WTC11 (cell line): ENCODE measurements around the gene SLC7A10. TPM values are rescaled to one million over a fixed set of nuclear protein-coding genes. Genes with fewer than 3 reads are reported as not detected.
"Not testable (repeated sequence)": the region's sequence is repeated elsewhere in the genome, so short reads cannot be mapped to it uniquely, and the experiment has no call there.

ENCODE experiments used
- ATAC-seq: fragments of 200-7000 bp; cut with Tn5 transposase; 2 replicates; pipeline ENCODE4 v1.10.0; 2021; ENCODE audit warnings: mild to moderate bottlenecking, moderate library complexity
- CTCF ChIA-PET: fragments of 300-600 bp; sonication (Branson Sonifier 250); formaldehyde crosslinking; loops from one replicate; lab custom pipeline; 2021; ENCODE audit warnings: antibody characterized with exemption; lab: Charles Lee
- POLR2A ChIA-PET: fragments of 350-600 bp; sonication (Branson Sonifier 250); formaldehyde crosslinking; loops from one replicate; lab custom pipeline; 2021; ENCODE audit warnings: antibody characterized with exemption; lab: Charles Lee
- DNase-seq: peaks from one replicate; pipeline ENCODE4 v3.0.0; 2021; ENCODE audit warnings: low spot score
- H3K27ac Mint-ChIP-seq: 2 replicates; pipeline ENCODE4 v1.8.0; 2021; ENCODE audit warnings: mixed read lengths
- H3K27me3 Mint-ChIP-seq: 2 replicates; pipeline ENCODE4 v1.8.0; 2021; ENCODE audit warnings: low read depth, mild to moderate bottlenecking, moderate library complexity, mixed read lengths
- H3K36me3 Mint-ChIP-seq: 2 replicates; pipeline ENCODE4 v1.8.0; 2021; ENCODE audit warnings: mixed read lengths
- H3K4me1 Mint-ChIP-seq: 2 replicates; pipeline ENCODE4 v1.8.0; 2022; ENCODE audit warnings: mixed read lengths
- H3K4me3 Mint-ChIP-seq: 2 replicates; pipeline ENCODE4 v1.8.0; 2021; ENCODE audit warnings: mild to moderate bottlenecking, moderate library complexity, mixed read lengths
- H3K9me3 Mint-ChIP-seq: 2 replicates; pipeline ENCODE4 v1.8.0; 2021; ENCODE audit warnings: mixed read lengths
- ETV6 ChIP-seq: sonication (generic); formaldehyde crosslinking; IDR thresholded peaks from 2 replicates; pipeline ENCODE4 v1.8.1; 2022; ENCODE audit warnings: mild to moderate bottlenecking, missing genetic modification reagents
- GRHL2 ChIP-seq: fragments of 250-450 bp; sonication (Bioruptor Pico); IDR thresholded peaks from 2 replicates; pipeline ENCODE4 v1.8.0; 2022; ENCODE audit warnings: mild to moderate bottlenecking, moderate library complexity; ENCODE audit not compliant: insufficient replicate concordance, severe bottlenecking
- HMGA2 ChIP-seq: fragments of 250-450 bp; sonication (Bioruptor Pico); IDR thresholded peaks from 2 replicates; pipeline ENCODE4 v1.4.0; 2021; ENCODE audit warnings: mild to moderate bottlenecking, moderate library complexity
- JUN ChIP-seq: sonication (generic); formaldehyde crosslinking; IDR thresholded peaks from 2 replicates; pipeline ENCODE4 v1.8.0; 2023; ENCODE audit warnings: mild to moderate bottlenecking, missing genetic modification reagents
- NFYB ChIP-seq: sonication (generic); formaldehyde crosslinking; conservative IDR thresholded peaks from 2 replicates; pipeline ENCODE4 v1.8.0; 2022; ENCODE audit warnings: low read depth, missing genetic modification reagents
- SMAD3 ChIP-seq: sonication (generic); formaldehyde crosslinking; IDR thresholded peaks from 2 replicates; pipeline ENCODE4 v1.8.0; 2022; ENCODE audit warnings: missing genetic modification reagents, mild to moderate bottlenecking, borderline replicate concordance
- ZBTB21 ChIP-seq: sonication (generic); formaldehyde crosslinking; IDR thresholded peaks from 2 replicates; pipeline ENCODE4 v1.8.1; 2023; ENCODE audit warnings: mild to moderate bottlenecking, missing genetic modification reagents, borderline replicate concordance
- ZNF121 ChIP-seq: sonication (generic); formaldehyde crosslinking; IDR thresholded peaks from 2 replicates; pipeline ENCODE4 v1.8.0; 2023; ENCODE audit warnings: missing genetic modification reagents
- ZNF138 ChIP-seq: sonication (generic); formaldehyde crosslinking; conservative IDR thresholded peaks from 2 replicates; pipeline ENCODE4 v1.8.1; 2022; ENCODE audit warnings: mild to moderate bottlenecking, moderate library complexity, missing genetic modification reagents
- ZNF396 ChIP-seq: fragments of 250-450 bp; sonication (Bioruptor Pico); IDR thresholded peaks from 2 replicates; pipeline ENCODE4 v1.8.0; 2021; ENCODE audit warnings: mild to moderate bottlenecking, moderate library complexity, borderline replicate concordance
- ZNF423 ChIP-seq: fragments of 250-450 bp; sonication (Bioruptor Pico); IDR thresholded peaks from 2 replicates; pipeline ENCODE4 v2.1.2; 2022; ENCODE audit warnings: mild to moderate bottlenecking, moderate library complexity
- total RNA-seq: library from RNA; stranded (reverse); gene quantifications from 3 replicates; pipeline ENCODE4 v1.2.3, GENCODE V29; 2021
- TF ChIP-seq, protein P1 (sequence below): sonication (generic); formaldehyde crosslinking; IDR thresholded peaks from 2 replicates; pipeline ENCODE4 v1.8.1; 2023; ENCODE audit warnings: mild to moderate bottlenecking, missing genetic modification reagents, moderate library complexity
- TF ChIP-seq, protein P2 (sequence below): sonication (generic); formaldehyde crosslinking; IDR thresholded peaks from 2 replicates; pipeline ENCODE4 v1.8.0; 2022; ENCODE audit warnings: mild to moderate bottlenecking, missing genetic modification reagents
- TF ChIP-seq, protein P3 (sequence below): fragments of 250-450 bp; sonication (Bioruptor Pico); IDR thresholded peaks from 2 replicates; pipeline ENCODE4 v1.9.0; 2021; ENCODE audit warnings: moderate library complexity, mild to moderate bottlenecking, inconsistent platforms, borderline replicate concordance
- TF ChIP-seq, protein P4 (sequence below): sonication (generic); formaldehyde crosslinking; IDR thresholded peaks from 2 replicates; pipeline ENCODE4 v1.8.1; 2022; ENCODE audit warnings: mild to moderate bottlenecking, moderate library complexity, missing genetic modification reagents
- TF ChIP-seq, protein P5 (sequence below): fragments of 250-450 bp; sonication (Bioruptor Pico); IDR thresholded peaks from 2 replicates; pipeline ENCODE4 v1.9.0; 2021; ENCODE audit warnings: mild to moderate bottlenecking
- TF ChIP-seq, protein P6 (sequence below): sonication (generic); formaldehyde crosslinking; IDR thresholded peaks from 2 replicates; pipeline ENCODE4 v1.8.0; 2023; ENCODE audit warnings: missing genetic modification reagents, mild to moderate bottlenecking, borderline replicate concordance
- TF ChIP-seq, protein P7 (sequence below): sonication (generic); formaldehyde crosslinking; IDR thresholded peaks from 2 replicates; pipeline ENCODE4 v1.8.0; 2022; ENCODE audit warnings: missing genetic modification reagents
- TF ChIP-seq, protein P8 (sequence below): fragments of 250-450 bp; sonication (Bioruptor Pico); IDR thresholded peaks from 2 replicates; pipeline ENCODE4 v2.1.2; 2022; ENCODE audit warnings: mild to moderate bottlenecking, moderate library complexity

Gene SLC7A10
- total RNA-seq, 1 experiment from 2014 or later, result 4.2 TPM

DNA sequence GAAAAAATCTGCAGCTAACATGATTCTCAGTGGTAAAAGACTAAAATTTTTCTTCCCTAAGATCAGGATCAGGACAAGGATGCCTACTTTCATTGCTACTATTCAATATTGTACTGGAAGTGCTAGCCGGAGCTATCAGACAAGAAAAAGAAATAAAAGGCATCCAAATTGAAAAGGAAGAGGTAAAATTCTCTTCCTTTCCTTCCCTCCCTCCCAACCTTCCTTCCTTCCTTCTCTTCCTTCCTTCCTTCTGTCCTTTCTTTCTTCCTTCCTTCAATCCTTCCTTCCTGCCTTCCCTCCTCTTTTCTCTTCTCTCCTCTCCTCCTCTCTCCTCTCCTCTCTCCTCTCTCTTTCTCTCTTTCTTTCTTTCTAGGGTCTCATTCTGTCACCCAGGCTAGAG is 58.2 kb downstream of the SLC7A10 start:
- no peak for DNase-seq
- peaks cover 1% of the 10 kb centered on the region; the same call in 1 of the 2 replicates for H3K4me1 Mint-ChIP-seq
- peaks cover 18% of the 10 kb centered on the region for H3K36me3 Mint-ChIP-seq
- no peak overlapping the region for H3K4me3 Mint-ChIP-seq
- CTCF ChIA-PET, result no interaction called here
- peaks cover 35% of the 10 kb centered on the region for H3K9me3 Mint-ChIP-seq
- POLR2A ChIA-PET, result no interaction called here
- no peak overlapping the region for H3K27ac Mint-ChIP-seq
- TF ChIP-seq, protein P1, sequence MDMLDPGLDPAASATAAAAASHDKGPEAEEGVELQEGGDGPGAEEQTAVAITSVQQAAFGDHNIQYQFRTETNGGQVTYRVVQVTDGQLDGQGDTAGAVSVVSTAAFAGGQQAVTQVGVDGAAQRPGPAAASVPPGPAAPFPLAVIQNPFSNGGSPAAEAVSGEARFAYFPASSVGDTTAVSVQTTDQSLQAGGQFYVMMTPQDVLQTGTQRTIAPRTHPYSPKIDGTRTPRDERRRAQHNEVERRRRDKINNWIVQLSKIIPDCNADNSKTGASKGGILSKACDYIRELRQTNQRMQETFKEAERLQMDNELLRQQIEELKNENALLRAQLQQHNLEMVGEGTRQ (CRISPR knock-in tag), result no peak
- TF ChIP-seq, protein P2, sequence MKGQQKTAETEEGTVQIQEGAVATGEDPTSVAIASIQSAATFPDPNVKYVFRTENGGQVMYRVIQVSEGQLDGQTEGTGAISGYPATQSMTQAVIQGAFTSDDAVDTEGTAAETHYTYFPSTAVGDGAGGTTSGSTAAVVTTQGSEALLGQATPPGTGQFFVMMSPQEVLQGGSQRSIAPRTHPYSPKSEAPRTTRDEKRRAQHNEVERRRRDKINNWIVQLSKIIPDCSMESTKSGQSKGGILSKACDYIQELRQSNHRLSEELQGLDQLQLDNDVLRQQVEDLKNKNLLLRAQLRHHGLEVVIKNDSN (CRISPR knock-in tag), result no peak
- no peak for TF ChIP-seq ETV6 (CRISPR knock-in tag)
- TF ChIP-seq SMAD3 (CRISPR knock-in tag), result no peak
- no peak for TF ChIP-seq GRHL2 (CRISPR knock-in tag)
- TF ChIP-seq ZBTB21 (CRISPR knock-in tag), result no peak
- TF ChIP-seq NFYB (CRISPR knock-in tag), result no peak
- TF ChIP-seq, protein P3, sequence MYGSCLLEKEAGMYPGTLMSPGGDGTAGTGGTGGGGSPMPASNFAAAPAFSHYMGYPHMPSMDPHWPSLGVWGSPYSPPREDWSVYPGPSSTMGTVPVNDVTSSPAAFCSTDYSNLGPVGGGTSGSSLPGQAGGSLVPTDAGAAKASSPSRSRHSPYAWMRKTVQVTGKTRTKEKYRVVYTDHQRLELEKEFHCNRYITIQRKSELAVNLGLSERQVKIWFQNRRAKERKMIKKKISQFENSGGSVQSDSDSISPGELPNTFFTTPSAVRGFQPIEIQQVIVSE (CRISPR knock-in tag), result no peak
- peaks cover 6% of the 10 kb centered on the region; the same call in 1 of the 2 replicates for H3K27me3 Mint-ChIP-seq
- no peak for ATAC-seq

DNA sequence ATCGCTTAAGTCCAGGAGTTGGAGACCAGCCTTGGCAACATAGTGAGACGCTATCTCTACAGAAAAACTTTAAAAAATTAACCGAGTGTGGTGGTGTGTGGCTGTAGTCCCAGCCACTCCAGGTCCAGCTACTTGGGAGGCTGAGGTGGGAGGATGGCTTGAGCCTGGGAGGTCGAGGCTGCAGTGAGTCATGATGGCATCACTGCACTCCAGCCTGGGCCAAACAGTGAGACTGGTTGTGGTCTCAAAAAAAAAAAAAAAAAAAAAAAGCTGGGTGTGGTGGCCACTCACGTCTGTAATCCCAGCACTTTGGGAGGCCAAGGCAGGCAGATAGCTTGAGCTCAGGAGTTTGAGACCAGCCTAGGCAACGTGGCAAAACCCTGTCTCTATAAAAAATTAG is 59.6 kb downstream of the SLC7A10 start:
- H3K27ac Mint-ChIP-seq, ATAC-seq, DNase-seq, H3K4me3 Mint-ChIP-seq, H3K27me3 Mint-ChIP-seq, H3K4me1 Mint-ChIP-seq, POLR2A ChIA-PET: not testable (repeated sequence)
- Mint-ChIP-seq H3K36me3 (peaks cover 18% of the 10 kb centered on the region), H3K9me3 (peaks cover 35% of the 10 kb centered on the region)
- CTCF ChIA-PET, result interaction anchor here (0.7 to 2.4 kb wide), 3 partner anchors 11 to 308 kb away, joined by 4 to 15 read pairs (median 10); no protein-coding TSS in a partner anchor

DNA sequence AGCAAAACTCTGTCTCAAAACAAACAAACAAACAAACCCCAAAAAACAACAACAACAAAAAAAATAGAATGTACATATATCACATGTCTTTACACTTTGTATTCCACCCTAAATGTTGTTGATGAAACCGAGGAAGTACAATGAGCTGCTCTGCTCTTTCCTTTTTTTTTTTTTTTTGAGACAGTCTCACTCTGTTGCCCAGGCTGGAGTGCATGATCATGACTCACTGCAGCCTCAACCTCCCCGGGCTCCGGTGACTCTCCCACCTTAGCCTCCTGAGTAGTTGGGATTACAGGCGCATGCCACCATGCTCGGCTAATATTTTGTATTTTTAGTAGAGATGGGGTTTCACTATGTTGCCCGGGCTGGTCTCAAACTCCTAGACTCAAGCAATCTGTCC is 62.2 kb downstream of the SLC7A10 start:
- Mint-ChIP-seq H3K9me3 (peaks cover 35% of the 10 kb centered on the region), H3K4me3 (no peak overlapping the region), H3K27me3 (peaks cover 6% of the 10 kb centered on the region; the same call in 1 of the 2 replicates), H3K27ac (no peak overlapping the region), H3K4me1 (no peaks in the 10 kb centered on the region), H3K36me3 (peaks cover 13% of the 10 kb centered on the region)
- POLR2A ChIA-PET, result no interaction called here
- DNase-seq (no peak), ATAC-seq (no peak)
- TF ChIP-seq, protein P4, sequence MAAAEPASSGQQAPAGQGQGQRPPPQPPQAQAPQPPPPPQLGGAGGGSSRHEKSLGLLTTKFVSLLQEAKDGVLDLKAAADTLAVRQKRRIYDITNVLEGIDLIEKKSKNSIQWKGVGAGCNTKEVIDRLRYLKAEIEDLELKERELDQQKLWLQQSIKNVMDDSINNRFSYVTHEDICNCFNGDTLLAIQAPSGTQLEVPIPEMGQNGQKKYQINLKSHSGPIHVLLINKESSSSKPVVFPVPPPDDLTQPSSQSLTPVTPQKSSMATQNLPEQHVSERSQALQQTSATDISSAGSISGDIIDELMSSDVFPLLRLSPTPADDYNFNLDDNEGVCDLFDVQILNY (CRISPR knock-in tag), result no peak
- TF ChIP-seq, protein P5, sequence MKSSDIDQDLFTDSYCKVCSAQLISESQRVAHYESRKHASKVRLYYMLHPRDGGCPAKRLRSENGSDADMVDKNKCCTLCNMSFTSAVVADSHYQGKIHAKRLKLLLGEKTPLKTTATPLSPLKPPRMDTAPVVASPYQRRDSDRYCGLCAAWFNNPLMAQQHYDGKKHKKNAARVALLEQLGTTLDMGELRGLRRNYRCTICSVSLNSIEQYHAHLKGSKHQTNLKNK (CRISPR knock-in tag), result no peak
- TF ChIP-seq ZNF138 (CRISPR knock-in tag) (no peak), ZNF423 (CRISPR knock-in tag) (no peak), JUN (CRISPR knock-in tag) (no peak), ZNF121 (CRISPR knock-in tag) (no peak), HMGA2 (CRISPR knock-in tag) (no peak), ZNF396 (no peak)
- TF ChIP-seq, protein P6, sequence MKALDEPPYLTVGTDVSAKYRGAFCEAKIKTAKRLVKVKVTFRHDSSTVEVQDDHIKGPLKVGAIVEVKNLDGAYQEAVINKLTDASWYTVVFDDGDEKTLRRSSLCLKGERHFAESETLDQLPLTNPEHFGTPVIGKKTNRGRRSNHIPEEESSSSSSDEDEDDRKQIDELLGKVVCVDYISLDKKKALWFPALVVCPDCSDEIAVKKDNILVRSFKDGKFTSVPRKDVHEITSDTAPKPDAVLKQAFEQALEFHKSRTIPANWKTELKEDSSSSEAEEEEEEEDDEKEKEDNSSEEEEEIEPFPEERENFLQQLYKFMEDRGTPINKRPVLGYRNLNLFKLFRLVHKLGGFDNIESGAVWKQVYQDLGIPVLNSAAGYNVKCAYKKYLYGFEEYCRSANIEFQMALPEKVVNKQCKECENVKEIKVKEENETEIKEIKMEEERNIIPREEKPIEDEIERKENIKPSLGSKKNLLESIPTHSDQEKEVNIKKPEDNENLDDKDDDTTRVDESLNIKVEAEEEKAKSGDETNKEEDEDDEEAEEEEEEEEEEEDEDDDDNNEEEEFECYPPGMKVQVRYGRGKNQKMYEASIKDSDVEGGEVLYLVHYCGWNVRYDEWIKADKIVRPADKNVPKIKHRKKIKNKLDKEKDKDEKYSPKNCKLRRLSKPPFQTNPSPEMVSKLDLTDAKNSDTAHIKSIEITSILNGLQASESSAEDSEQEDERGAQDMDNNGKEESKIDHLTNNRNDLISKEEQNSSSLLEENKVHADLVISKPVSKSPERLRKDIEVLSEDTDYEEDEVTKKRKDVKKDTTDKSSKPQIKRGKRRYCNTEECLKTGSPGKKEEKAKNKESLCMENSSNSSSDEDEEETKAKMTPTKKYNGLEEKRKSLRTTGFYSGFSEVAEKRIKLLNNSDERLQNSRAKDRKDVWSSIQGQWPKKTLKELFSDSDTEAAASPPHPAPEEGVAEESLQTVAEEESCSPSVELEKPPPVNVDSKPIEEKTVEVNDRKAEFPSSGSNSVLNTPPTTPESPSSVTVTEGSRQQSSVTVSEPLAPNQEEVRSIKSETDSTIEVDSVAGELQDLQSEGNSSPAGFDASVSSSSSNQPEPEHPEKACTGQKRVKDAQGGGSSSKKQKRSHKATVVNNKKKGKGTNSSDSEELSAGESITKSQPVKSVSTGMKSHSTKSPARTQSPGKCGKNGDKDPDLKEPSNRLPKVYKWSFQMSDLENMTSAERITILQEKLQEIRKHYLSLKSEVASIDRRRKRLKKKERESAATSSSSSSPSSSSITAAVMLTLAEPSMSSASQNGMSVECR (CRISPR knock-in tag), result no peak
- TF ChIP-seq, protein P7, sequence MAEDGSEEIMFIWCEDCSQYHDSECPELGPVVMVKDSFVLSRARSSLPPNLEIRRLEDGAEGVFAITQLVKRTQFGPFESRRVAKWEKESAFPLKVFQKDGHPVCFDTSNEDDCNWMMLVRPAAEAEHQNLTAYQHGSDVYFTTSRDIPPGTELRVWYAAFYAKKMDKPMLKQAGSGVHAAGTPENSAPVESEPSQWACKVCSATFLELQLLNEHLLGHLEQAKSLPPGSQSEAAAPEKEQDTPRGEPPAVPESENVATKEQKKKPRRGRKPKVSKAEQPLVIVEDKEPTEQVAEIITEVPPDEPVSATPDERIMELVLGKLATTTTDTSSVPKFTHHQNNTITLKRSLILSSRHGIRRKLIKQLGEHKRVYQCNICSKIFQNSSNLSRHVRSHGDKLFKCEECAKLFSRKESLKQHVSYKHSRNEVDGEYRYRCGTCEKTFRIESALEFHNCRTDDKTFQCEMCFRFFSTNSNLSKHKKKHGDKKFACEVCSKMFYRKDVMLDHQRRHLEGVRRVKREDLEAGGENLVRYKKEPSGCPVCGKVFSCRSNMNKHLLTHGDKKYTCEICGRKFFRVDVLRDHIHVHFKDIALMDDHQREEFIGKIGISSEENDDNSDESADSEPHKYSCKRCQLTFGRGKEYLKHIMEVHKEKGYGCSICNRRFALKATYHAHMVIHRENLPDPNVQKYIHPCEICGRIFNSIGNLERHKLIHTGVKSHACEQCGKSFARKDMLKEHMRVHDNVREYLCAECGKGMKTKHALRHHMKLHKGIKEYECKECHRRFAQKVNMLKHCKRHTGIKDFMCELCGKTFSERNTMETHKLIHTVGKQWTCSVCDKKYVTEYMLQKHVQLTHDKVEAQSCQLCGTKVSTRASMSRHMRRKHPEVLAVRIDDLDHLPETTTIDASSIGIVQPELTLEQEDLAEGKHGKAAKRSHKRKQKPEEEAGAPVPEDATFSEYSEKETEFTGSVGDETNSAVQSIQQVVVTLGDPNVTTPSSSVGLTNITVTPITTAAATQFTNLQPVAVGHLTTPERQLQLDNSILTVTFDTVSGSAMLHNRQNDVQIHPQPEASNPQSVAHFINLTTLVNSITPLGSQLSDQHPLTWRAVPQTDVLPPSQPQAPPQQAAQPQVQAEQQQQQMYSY (CRISPR knock-in tag), result no peak
- TF ChIP-seq, protein P8, sequence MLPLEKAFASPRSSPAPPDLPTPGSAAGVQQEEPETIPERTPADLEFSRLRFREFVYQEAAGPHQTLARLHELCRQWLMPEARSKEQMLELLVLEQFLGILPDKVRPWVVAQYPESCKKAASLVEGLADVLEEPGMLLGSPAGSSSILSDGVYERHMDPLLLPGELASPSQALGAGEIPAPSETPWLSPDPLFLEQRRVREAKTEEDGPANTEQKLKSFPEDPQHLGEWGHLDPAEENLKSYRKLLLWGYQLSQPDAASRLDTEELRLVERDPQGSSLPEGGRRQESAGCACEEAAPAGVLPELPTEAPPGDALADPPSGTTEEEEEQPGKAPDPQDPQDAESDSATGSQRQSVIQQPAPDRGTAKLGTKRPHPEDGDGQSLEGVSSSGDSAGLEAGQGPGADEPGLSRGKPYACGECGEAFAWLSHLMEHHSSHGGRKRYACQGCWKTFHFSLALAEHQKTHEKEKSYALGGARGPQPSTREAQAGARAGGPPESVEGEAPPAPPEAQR, result no peak
- CTCF ChIA-PET, result interaction anchor here (0.8 to 1.3 kb wide), 3 partner anchors 14 to 20 kb away, joined by 3 to 8 read pairs (median 3); no protein-coding TSS in a partner anchor
